MM.1S (cell line): ENCODE measurements around the gene MAGEA6.
"Not testable (repeated sequence)": the region's sequence is repeated elsewhere in the genome, so short reads cannot be mapped to it uniquely, and the experiment has no call there.

Experiments
- EZH2phosphoT487 ChIP-seq: fragments of 300-600 bp; sonication (generic); IDR thresholded peaks from 2 replicates; pipeline ENCODE4 v1.6.1; 2018; ENCODE audit warnings: antibody characterized with exemption, low read length
- TF ChIP-seq, protein P1 (sequence below): fragments of 300-600 bp; sonication (generic); IDR thresholded peaks from 2 replicates; pipeline ENCODE4 v1.5.1; 2016; ENCODE audit warnings: antibody characterized with exemption, low read length, mixed read lengths

- TF ChIP-seq, protein P1, sequence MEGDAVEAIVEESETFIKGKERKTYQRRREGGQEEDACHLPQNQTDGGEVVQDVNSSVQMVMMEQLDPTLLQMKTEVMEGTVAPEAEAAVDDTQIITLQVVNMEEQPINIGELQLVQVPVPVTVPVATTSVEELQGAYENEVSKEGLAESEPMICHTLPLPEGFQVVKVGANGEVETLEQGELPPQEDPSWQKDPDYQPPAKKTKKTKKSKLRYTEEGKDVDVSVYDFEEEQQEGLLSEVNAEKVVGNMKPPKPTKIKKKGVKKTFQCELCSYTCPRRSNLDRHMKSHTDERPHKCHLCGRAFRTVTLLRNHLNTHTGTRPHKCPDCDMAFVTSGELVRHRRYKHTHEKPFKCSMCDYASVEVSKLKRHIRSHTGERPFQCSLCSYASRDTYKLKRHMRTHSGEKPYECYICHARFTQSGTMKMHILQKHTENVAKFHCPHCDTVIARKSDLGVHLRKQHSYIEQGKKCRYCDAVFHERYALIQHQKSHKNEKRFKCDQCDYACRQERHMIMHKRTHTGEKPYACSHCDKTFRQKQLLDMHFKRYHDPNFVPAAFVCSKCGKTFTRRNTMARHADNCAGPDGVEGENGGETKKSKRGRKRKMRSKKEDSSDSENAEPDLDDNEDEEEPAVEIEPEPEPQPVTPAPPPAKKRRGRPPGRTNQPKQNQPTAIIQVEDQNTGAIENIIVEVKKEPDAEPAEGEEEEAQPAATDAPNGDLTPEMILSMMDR, result not testable (repeated sequence)
- not testable (repeated sequence) for TF ChIP-seq EZH2phosphoT487
Measured at GRCh38 chrX:152753686-152754650, 15.5 kb downstream of the MAGEA6 start, which contains the start of gene MAGEA2.
